Measurements from ENCODE around the gene RPL3.

DNA sequence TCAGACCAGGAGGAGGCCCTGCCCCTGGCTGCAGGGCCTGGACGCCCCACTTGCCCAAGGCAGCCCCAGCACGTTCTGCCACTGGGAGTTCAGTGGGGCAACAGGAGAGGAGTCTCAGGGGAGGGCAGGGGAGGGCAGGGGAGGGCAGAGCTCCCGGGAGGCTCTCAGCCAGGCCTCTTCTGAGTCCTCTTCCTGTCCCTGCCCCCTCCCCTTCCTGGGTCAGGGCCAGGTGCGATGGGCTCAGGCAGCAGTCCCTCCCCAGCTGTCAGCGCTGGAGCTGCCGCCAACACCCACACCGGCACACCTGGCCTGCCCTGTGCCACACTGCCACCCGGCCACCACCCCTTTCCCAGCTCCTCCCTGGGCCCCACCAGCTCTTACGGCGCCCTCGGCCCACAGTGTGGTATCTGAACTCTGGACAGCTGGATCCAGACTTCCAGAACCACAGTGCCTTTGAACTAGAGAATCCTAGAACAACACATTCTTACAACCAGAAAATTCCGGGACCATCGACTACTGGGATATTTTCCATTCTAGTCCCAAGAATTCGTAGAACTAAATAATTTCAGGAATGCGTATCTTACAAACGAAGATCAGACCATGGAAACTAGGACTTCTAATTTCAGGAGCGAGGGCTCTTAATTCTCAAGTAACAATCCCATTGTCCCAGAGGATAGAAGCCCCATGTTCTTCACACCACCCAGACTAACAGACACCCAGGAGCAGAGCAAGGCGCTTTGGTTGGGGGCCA is 21.8 kb downstream of the RPL3 start:
- TF ChIP-seq, protein P1, sequence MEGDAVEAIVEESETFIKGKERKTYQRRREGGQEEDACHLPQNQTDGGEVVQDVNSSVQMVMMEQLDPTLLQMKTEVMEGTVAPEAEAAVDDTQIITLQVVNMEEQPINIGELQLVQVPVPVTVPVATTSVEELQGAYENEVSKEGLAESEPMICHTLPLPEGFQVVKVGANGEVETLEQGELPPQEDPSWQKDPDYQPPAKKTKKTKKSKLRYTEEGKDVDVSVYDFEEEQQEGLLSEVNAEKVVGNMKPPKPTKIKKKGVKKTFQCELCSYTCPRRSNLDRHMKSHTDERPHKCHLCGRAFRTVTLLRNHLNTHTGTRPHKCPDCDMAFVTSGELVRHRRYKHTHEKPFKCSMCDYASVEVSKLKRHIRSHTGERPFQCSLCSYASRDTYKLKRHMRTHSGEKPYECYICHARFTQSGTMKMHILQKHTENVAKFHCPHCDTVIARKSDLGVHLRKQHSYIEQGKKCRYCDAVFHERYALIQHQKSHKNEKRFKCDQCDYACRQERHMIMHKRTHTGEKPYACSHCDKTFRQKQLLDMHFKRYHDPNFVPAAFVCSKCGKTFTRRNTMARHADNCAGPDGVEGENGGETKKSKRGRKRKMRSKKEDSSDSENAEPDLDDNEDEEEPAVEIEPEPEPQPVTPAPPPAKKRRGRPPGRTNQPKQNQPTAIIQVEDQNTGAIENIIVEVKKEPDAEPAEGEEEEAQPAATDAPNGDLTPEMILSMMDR (IDR thresholded peaks at IDR 0.05; ENCODE audit: low read depth, low read length, missing input control): no peak
- TF ChIP-seq, protein P2, sequence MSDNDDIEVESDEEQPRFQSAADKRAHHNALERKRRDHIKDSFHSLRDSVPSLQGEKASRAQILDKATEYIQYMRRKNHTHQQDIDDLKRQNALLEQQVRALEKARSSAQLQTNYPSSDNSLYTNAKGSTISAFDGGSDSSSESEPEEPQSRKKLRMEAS (IDR thresholded peaks at IDR 0.05): no peak
- TF ChIP-seq, protein P3, sequence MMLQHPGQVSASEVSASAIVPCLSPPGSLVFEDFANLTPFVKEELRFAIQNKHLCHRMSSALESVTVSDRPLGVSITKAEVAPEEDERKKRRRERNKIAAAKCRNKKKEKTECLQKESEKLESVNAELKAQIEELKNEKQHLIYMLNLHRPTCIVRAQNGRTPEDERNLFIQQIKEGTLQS (IDR thresholded peaks at IDR 0.05): no peak
- TF ChIP-seq RAD21 (IDR thresholded peaks at IDR 0.05): no peak
- TF ChIP-seq, protein P4, sequence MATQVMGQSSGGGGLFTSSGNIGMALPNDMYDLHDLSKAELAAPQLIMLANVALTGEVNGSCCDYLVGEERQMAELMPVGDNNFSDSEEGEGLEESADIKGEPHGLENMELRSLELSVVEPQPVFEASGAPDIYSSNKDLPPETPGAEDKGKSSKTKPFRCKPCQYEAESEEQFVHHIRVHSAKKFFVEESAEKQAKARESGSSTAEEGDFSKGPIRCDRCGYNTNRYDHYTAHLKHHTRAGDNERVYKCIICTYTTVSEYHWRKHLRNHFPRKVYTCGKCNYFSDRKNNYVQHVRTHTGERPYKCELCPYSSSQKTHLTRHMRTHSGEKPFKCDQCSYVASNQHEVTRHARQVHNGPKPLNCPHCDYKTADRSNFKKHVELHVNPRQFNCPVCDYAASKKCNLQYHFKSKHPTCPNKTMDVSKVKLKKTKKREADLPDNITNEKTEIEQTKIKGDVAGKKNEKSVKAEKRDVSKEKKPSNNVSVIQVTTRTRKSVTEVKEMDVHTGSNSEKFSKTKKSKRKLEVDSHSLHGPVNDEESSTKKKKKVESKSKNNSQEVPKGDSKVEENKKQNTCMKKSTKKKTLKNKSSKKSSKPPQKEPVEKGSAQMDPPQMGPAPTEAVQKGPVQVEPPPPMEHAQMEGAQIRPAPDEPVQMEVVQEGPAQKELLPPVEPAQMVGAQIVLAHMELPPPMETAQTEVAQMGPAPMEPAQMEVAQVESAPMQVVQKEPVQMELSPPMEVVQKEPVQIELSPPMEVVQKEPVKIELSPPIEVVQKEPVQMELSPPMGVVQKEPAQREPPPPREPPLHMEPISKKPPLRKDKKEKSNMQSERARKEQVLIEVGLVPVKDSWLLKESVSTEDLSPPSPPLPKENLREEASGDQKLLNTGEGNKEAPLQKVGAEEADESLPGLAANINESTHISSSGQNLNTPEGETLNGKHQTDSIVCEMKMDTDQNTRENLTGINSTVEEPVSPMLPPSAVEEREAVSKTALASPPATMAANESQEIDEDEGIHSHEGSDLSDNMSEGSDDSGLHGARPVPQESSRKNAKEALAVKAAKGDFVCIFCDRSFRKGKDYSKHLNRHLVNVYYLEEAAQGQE (IDR thresholded peaks at IDR 0.05): peak; percentile 51
- TF ChIP-seq JUND (IDR thresholded peaks at IDR 0.05): no peak
- no peak for TF ChIP-seq EGR1 (IDR thresholded peaks at IDR 0.05; ENCODE audit: low read depth in 2 of 2)
- no peak for TF ChIP-seq GABPA (IDR thresholded peaks at IDR 0.05 in 1 of 2, conservative IDR thresholded peaks at IDR 0.05 in 1 of 2)
- TF ChIP-seq TAF1 (conservative IDR thresholded peaks at IDR 0.05): no peak
- TF ChIP-seq FOXA1 (IDR thresholded peaks at IDR 0.05): no peak
- no peak for TF ChIP-seq SP1 (IDR thresholded peaks at IDR 0.05)
- no peak for TF ChIP-seq YY1 (IDR thresholded peaks at IDR 0.05)
- TF ChIP-seq, protein P5, sequence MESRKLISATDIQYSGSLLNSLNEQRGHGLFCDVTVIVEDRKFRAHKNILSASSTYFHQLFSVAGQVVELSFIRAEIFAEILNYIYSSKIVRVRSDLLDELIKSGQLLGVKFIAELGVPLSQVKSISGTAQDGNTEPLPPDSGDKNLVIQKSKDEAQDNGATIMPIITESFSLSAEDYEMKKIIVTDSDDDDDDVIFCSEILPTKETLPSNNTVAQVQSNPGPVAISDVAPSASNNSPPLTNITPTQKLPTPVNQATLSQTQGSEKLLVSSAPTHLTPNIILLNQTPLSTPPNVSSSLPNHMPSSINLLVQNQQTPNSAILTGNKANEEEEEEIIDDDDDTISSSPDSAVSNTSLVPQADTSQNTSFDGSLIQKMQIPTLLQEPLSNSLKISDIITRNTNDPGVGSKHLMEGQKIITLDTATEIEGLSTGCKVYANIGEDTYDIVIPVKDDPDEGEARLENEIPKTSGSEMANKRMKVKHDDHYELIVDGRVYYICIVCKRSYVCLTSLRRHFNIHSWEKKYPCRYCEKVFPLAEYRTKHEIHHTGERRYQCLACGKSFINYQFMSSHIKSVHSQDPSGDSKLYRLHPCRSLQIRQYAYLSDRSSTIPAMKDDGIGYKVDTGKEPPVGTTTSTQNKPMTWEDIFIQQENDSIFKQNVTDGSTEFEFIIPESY (IDR thresholded peaks at IDR 0.05): no peak
- peak in 1 of 2 donors; percentile 7 for TF ChIP-seq RXRA (IDR thresholded peaks at IDR 0.05)
